ENCODE data around the gene EPHB2. TPM values are rescaled to one million over a fixed set of nuclear protein-coding genes. Genes with fewer than 3 reads are reported as not detected.

Gene EPHB2
- total RNA-seq, 1 donor from 2014 or later, result 60.3 TPM

DNA sequence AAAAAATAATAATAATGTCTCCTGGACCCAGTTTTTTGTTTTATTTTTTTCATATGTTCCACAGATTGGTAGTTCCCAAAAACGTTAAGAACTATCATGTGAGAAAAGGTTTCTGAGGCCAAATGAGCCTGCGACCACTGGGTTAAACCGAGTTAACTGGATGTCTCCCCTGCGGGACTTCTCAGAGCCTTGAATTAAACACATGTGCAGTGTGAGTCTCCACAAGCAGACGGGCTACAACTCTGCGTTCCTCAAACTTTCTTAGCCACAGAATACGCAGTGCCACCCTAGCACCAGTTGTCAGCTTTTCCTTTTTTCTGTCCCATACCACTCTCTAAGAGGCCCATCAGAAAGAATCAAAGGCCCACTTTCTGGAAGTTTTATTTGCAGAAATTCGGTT, 164.1 kb downstream of the EPHB2 start:
- Mint-ChIP-seq H3K4me3 (no peak overlapping the region), H3K27me3 (ENCODE audit: low read depth) (no peaks in the 10 kb centered on the region), H3K4me1 (peaks cover 24% of the 10 kb centered on the region), H3K36me3 (ENCODE audit: low read depth) (peaks cover 8% of the 10 kb centered on the region), H3K9me3 (no peaks in the 10 kb centered on the region), H3K27ac (ENCODE audit: unreplicated experiment) (no peak overlapping the region)
- DNase-seq (ENCODE audit: low read depth, low spot score), result no peak
- TF ChIP-seq, protein P1, sequence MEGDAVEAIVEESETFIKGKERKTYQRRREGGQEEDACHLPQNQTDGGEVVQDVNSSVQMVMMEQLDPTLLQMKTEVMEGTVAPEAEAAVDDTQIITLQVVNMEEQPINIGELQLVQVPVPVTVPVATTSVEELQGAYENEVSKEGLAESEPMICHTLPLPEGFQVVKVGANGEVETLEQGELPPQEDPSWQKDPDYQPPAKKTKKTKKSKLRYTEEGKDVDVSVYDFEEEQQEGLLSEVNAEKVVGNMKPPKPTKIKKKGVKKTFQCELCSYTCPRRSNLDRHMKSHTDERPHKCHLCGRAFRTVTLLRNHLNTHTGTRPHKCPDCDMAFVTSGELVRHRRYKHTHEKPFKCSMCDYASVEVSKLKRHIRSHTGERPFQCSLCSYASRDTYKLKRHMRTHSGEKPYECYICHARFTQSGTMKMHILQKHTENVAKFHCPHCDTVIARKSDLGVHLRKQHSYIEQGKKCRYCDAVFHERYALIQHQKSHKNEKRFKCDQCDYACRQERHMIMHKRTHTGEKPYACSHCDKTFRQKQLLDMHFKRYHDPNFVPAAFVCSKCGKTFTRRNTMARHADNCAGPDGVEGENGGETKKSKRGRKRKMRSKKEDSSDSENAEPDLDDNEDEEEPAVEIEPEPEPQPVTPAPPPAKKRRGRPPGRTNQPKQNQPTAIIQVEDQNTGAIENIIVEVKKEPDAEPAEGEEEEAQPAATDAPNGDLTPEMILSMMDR (conservative IDR thresholded peaks at IDR 0.05), result no peak

DNA sequence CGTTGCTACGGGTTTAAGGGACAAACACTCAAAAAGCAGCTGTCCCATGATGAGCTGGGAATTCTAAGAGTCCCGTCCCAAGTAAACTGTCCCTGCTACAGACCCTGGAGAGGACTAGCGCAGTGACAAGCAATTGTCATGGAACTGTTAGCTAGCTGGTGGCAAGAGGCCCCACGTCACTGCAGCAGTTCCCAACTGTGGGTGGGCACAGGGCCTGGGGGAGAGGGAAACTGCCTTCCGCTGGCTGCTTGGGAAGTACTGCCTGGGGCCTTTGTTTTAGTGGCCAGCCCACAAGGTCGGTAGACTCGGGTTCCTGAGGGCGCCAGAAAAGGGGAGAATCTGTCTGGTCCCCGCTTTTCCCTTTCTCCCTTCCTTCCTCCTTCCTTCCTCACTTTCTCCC, 164.6 kb downstream of the EPHB2 start:
- peaks cover 24% of the 10 kb centered on the region for H3K4me1 Mint-ChIP-seq
- H3K36me3 Mint-ChIP-seq (ENCODE audit: low read depth), result peaks cover 8% of the 10 kb centered on the region
- H3K4me3 Mint-ChIP-seq, result no peak overlapping the region
- no peak for DNase-seq (ENCODE audit: low read depth, low spot score)
- peak overlapping the region; percentile 83 for H3K27ac Mint-ChIP-seq (ENCODE audit: unreplicated experiment)
- no peaks in the 10 kb centered on the region for H3K9me3 Mint-ChIP-seq
- TF ChIP-seq, protein P1 (conservative IDR thresholded peaks at IDR 0.05), result no peak
- no peaks in the 10 kb centered on the region for H3K27me3 Mint-ChIP-seq (ENCODE audit: low read depth)

DNA sequence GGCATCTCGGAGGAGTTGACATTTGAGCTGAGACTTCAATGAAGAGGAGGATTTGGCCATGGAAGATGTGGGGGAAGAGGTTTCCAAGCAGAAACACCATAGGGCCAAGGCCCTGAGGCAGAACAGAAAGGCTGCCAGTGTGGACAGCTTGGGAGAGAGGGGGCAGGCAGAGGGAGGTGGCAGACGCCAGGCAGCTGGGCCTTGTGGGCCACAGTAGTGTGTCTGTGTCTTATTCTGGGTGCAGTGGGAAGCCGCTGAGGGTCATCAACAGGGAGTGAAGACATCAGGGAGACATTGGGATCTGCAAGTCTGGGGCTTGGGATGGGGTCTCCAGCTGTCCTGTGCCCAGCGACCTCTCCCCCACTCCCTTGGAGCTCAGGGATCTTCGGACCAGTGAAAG, 165.2 kb downstream of the EPHB2 start:
- Mint-ChIP-seq H3K27me3 (ENCODE audit: low read depth) (no peaks in the 10 kb centered on the region), H3K36me3 (ENCODE audit: low read depth) (peaks cover 8% of the 10 kb centered on the region), H3K9me3 (no peaks in the 10 kb centered on the region), H3K4me3 (peak overlapping the region; percentile 45), H3K4me1 (peaks cover 24% of the 10 kb centered on the region), H3K27ac (ENCODE audit: unreplicated experiment) (peak overlapping the region; percentile 83)
- DNase-seq (ENCODE audit: low read depth, low spot score), result no peak
- TF ChIP-seq, protein P1 (conservative IDR thresholded peaks at IDR 0.05), result no peak

DNA sequence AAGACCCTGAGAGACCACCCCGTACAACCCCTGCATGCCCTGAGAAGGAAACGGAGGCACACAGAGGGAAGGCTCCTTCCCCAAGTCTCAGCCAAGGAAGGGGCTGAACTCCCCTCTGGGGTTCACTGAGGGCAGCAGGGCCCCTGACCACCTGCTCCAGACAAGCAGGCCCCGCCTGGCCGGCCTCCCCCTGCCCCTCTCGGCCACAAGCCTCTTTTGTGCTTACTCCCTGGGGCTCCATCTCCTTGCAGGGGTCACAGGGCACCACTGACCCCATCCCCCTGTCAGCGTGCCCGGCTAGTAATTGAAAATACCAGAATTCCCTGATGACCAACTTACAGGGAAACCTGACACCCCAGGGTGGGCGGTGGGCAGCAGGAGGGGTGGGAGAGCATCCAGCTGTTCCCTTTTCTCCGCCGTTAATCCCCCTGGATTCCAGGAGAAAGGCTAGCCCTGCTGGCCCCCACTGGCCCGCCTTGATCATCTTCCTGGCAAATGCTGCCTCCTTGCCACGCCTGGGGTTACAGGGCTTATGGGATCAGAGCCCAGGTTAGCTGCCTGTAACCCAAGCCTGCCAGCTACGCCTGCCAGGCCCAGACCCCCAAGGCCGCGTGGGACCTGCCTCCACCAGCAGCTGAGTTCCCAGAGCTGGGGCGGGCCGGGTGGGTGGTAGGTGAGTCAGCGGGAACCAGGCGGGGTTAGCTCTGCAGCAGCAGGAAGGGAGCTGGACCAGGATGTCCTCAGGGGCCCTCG, 165.9 kb downstream of the EPHB2 start:
- H3K4me3 Mint-ChIP-seq, result no peak overlapping the region
- H3K9me3 Mint-ChIP-seq, result no peaks in the 10 kb centered on the region
- TF ChIP-seq, protein P1 (conservative IDR thresholded peaks at IDR 0.05), result no peak
- peaks cover 24% of the 10 kb centered on the region for H3K4me1 Mint-ChIP-seq
- DNase-seq (ENCODE audit: low read depth, low spot score), result peak; percentile 22
- H3K27me3 Mint-ChIP-seq (ENCODE audit: low read depth), result no peaks in the 10 kb centered on the region
- H3K27ac Mint-ChIP-seq (ENCODE audit: unreplicated experiment), result peak overlapping the region; percentile 83
- H3K36me3 Mint-ChIP-seq (ENCODE audit: low read depth), result peaks cover 8% of the 10 kb centered on the region

DNA sequence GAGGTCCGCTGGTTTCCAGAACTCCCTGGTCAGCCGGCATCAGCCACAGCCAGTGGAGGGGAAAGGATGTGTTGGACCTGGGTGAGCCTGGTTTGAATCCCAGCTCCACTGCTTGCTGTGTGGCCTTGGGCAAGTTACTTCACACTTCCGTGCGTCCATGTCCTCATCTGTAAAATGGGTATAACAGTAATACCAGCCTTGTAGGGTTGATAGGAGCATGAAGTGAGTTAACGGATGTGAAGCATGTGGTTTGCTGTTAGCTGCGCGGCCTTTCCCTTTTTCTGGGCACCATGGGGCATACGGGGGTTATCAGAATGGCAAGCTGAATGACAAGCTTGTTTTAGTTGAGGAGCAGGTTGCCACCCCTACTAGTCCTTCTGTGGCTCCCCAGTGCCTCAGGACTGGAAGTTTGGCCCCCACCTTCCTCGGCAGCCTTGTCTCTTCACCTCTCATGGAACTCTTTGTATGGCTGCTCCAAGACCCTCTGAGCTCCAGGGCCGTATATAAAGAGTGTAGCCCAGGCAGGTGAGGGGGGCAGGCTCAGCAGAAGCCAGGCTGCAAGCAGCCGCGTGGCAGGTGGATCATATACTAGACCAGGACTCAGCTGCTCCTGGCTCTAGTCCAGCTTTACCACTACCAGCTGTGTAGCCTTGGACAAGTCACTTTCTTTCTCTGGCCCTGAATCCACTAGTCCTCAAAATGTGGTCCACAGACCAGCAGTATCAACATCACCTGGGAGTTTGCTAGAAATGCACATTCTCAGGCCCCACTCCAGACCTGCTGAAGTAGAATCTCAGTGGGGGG, 166.7 kb downstream of the EPHB2 start:
- TF ChIP-seq, protein P1 (conservative IDR thresholded peaks at IDR 0.05), result no peak

More for the DNA sequence above, 166.7 kb downstream of the EPHB2 start:
- Mint-ChIP-seq H3K9me3 (no peaks in the 10 kb centered on the region), H3K27me3 (ENCODE audit: low read depth) (no peaks in the 10 kb centered on the region), H3K36me3 (ENCODE audit: low read depth) (peaks cover 8% of the 10 kb centered on the region), H3K4me1 (peaks cover 24% of the 10 kb centered on the region), H3K4me3 (no peak overlapping the region), H3K27ac (ENCODE audit: unreplicated experiment) (no peak overlapping the region)
- no peak for DNase-seq (ENCODE audit: low read depth, low spot score)
